Inflammatory macrophage (primary cell): Measurements from ENCODE around the gene MZT2A.
"Not testable (repeated sequence)": the region's sequence is repeated elsewhere in the genome, so short reads cannot be mapped to it uniquely, and the experiment has no call there.

Source experiments
- DNase-seq, 2 donors: peaks; one replicate each; pipeline ENCODE4 v3.0.0-alpha.2; 2020 to 2022

The MZT2A gene

DNA sequence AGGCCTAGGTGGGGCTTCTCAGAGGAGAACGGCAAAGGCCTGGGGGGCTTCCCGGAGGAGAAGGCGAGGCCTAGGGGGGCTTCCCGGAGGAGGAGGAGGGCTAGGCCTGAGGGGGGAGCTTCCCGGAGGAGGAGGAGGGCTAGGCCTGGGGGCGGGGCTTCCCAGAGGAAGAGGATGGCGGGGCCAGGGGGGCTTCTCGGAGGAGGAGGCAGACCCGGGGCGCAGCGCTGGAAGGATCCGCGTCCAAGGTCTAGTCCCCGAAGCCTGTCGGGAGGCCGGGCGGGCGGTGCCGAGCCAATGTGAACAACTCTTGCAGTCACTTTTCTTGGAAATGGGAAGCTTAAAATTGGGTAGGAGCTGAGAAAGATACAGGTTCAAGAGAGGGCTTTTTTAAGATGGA lies 46.3 kb downstream of the MZT2A start:
- no peak for DNase-seq

DNA sequence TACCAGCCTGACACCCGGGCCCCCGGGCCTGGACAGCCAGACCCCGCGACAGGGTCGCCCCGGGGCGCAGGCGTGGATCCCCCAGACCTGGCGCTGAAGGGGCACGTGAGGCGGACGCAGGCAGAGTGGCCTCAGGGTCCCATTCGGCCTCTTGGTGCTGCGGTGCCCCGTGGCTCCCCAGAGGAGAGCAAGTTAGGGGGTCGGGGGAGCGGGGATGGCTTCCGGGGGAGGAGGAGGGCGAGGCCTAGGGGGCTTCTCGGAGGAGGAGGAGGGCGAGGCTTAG lies 46.7 kb downstream of the MZT2A start:
- not testable (repeated sequence) for DNase-seq

DNA sequence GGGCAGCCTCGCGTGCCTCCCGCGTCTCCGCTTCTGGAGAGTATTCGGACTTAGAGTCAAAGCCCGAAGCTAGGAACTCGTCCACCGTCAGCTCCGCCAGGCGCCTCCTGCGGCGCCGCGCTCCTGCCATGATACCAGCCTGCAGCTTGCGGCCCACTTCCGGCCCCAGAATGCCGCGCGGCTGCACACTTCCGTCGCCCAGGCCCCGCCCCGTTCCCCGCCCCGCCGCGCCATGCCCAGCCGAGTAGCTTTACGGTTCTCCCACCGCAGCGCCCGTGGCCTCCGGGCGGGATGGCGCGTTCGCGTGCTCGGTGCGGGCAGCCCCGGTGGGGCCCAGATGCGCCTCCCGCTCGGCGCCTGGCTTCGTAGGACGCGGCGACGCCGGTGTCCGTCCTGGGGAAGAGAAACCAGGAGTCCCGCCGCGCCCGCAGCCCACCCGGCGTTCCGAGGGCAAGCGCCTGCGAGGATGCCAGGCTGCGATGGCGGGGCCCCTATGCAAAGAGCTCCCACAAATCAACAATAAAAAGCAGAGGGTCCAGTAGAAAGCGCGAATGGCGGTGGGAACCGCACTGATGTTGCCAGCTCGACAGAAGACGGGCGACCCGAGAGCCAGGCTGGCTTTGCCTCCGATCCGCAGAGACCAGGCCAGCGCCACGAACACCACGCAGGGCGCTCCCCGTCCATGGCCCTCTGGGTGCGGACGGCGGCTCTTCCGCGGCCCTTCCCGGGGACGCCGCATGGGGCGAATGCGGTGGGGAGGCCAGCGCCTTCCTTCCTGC lies 47.3 kb downstream of the MZT2A start:
- DNase-seq: not testable (repeated sequence)

DNA sequence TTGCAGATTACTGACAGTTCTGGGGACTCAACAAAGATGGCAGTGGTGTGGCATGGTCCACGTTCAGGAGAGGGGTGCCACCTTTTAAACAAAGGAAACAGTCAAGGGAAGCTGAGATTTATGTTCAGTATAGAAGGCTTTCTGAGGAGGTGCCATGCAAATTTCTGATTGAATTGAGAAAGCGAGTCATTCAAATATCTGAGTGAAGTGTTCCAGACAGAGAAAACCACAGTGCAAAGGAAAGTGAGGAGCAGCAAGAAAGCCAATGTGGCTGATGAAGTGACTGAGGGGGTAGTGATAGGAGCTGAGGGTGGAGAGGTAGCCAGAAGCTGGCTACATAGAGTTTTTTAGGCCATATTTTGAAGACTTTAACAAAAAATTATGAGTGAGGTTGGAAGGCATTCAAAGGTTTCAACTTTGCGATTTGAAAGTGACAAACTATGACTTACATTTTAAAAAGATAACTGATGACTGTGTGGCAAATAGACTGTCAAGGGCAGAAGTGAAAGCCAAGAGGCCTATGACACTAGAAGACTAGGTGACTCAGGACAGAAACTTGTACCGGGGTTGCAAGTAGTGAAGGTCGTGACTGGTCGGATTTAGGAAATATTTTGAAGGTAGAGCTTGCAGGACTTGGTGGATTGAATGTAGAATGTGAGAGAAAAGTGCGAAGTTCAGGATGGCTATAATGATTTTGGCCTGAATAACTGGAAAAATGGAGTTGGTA lies 51.3 kb downstream of the MZT2A start:
- DNase-seq: not testable (repeated sequence)
